ENCODE measurements around the gene KCNN3.

Gene KCNN3

GRCh38 chr1:154813846-154814505 lies 56.1 kb downstream of the KCNN3 start:
- peak in 1 of 2 experiments; percentile 68 for DNase-seq

- peak; percentile 95 to 99 for DNase-seq
Observed at GRCh38 chr1:154813300-154813816, 56.7 kb downstream of the KCNN3 start.

- no peak for DNase-seq
Observed at GRCh38 chr1:154812877-154813276, 57.2 kb downstream of the KCNN3 start.

- DNase-seq: no peak
Observed at GRCh38 chr1:154810571-154810970, 59.5 kb downstream of the KCNN3 start.

DNA sequence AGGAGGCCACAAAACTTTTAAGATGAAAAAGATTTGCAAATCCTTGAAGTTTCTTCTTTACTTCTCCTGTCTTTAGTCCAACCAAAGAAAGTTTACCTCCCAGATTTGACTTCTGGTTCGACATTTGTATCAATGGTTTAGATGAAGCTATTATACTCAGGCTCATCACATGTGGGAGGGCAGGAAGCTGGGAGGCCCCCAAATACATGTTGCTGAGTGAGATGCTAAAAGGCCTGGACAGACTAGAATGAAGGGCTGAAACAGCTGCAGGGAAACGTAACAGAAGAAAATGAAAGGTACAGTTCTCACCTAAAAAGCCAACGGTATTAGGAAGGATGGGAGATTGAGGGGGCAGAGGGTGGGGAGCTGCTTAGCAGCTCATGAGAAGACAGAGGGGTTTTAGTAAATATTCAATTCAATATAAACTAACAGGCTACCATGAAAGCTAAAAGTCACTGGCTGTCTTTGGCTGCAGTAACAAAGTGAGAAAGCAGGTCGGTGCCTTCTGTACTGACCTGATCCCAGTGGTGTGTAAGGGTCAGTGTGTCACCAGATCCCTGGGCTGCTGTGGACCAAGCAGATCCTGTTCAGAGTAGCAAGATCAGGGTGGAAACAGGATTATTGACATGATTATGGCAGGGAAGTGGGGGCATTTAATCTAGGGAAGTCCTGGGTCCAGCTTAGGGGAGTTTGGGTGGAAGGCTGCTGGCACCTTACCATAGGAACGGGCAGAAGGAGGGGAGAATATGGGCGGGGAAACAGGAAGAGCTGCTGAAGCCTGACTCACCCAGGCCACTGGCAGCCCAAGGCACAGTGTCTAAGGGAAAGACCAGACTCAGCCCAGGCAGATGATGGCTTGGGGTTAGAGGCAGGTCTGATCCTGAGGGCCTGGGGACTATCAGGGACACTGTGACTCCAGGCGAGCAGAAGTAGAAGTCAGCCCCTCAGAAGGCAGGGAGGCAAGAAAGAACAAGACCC lies 60.4 kb downstream of the KCNN3 start:
- DNase-seq: peak in 1 of 2 experiments; percentile 36

DNA sequence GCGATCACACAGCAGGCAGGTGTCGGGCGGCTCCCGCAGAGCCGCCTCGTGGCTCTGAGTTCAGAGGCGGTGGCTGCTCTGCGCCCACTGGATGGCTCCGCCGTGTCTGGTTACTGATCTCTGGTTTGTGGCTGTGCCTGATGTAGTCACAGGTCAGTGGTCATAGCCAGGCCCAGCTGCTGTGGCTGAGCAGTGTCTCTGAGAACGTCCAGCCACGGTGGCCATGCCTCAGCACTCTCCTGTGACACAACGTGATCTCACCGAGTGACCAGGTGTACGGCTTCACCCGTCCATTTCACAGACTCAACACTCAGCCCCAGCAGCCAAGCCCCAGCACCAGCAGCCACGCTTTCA lies 61.2 kb downstream of the KCNN3 start:
- peak; percentile 66 to 85 for DNase-seq

DNA sequence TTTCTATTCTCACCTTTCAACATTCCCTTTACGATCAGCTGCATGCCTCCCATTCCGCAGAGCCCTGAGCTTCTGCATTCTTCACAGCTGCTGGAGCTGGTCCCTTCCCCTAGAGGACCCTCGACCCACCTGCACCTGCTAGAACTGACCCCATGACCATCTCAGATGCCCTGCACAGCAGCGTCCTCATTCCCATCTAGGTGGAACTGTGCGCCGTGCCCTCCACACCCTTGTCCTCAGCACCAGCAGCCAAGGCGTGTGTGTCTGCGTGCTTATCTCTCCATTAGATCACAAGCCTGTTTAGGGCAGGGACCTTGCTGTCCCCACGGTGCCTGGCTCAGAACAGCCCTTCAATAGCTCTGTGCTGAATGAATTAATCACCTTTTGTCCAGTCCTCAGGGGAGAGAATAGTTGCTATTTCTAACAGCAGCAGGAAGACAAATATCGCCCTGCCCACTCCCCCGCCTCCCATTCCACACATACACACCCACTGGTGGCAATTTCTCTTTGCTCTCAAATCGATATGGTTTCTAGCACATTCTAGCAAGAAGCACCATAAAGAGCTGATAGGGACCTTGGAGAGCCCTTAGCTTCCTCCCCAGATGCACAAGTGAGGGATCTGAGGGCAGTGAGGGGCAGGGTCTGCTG lies 61.7 kb downstream of the KCNN3 start:
- DNase-seq: peak in 1 of 2 experiments; percentile 60

GRCh38 chr1:154807048-154807591 lies 63.0 kb downstream of the KCNN3 start:
- DNase-seq: no peak

DNA sequence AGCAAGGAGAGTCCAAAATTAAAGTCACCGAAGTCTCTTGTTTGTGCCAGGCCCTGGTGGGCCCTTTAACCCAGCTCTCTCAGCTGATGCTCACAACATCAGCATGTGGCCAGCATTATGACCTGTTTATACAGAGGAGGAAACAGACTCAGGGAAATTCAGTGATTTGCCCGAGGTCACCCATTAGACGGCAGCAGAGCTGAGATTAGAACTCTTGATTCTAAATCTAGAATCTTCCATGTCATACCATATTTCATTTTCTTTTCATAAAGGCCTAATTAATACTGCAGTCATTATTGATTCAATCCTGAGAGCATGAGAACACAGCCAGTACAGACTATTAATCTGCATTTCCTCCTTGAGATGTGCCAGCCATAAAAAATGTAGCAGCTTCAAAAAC lies 63.7 kb downstream of the KCNN3 start:
- DNase-seq: no peak

GRCh38 chr1:154802982-154803920 lies 66.8 kb downstream of the KCNN3 start:
- DNase-seq: no peak

GRCh38 chr1:154802336-154802969 lies 67.6 kb downstream of the KCNN3 start:
- DNase-seq: no peak

DNA sequence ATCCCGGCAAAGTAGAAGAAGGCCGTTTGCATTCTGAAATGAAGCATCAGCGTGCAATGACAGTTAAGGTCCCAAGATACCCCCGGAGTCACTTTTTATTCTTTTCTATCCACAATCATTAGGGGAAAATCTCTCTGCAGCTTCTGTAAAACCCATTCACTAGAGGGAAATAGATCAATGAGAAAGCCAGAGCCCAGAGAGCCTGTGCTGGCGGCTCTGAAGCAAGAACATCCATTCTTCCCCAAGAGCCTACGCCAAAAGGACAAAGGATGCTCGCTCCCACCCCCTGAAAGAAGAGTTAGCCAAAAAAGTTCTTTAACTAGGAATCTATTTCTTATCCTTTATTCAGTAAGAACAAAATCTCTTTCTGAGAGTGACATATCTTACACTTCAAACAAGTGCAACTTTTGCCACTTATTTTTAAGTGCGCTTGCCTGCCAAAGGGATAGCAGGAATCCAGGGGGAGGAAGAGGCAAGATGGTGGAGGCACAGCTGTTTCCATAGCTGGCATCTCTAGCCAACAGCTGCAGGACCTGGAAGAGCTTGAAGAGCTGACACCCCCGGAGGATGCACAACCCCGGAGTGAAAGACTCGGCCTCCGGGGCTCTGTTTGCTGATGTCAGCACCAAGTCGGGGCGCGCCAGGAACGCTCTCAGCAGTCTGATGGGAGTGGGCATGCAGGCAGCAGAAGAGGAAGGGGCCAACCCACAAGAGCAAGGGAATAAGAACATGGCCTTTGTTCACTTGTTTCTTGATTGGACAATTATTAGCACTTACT lies 68.7 kb downstream of the KCNN3 start:
- DNase-seq: no peak

GRCh38 chr1:154799188-154799587 lies 70.9 kb downstream of the KCNN3 start:
- DNase-seq: no peak

GRCh38 chr1:154798645-154799044 lies 71.4 kb downstream of the KCNN3 start:
- no peak for DNase-seq

GRCh38 chr1:154797175-154797574 lies 72.9 kb downstream of the KCNN3 start:
- DNase-seq: no peak

DNA sequence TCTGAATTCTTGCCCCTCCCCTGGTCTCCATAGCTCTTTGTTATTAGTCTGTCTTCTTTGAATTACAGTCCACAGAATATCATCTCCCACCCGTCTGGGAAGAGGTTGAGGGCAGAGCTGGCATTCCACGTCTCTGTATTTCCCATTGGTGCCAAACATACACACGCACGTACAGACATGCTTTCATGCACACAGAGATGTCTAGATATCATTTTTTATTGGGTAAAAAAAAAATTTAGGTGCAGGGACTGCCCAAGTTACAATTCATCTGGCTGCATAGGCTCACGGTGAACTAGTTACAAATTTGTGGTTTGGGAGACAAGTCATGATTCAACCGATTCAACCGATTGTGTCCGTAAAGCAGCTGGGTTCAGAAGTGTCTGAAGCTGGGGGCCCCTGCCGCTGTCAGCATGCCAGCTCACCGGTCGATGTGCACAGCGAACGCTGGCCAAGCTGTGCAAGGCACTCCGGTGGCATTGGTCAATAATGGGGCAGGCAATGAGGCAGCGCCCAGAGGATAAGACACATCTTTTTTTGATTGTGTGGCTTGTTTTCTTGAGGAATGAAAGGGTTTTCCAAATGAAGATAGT lies 73.7 kb downstream of the KCNN3 start:
- no peak for DNase-seq

- DNase-seq: peak in 1 of 2 experiments; percentile 29
Observed at GRCh38 chr1:154794608-154795007, 75.5 kb downstream of the KCNN3 start.

DNA sequence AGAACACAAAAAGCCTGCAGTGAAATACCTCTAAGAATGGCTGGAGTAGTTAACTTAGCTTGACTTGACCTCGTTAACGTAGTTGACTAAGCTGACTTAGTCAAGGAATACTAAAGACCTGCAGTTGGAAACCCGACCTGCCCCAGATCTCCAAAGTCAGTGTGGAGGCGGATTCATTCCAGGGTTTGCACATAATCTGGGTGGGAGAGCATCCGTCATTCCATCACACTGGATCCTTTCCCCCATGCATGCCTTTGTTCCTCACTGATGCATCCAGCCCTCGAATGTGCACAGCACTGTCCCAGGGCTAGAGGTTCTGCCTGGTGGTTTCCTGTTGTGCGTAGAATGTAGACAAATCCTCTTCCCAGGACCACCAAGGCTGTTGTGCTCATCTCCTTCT lies 76.4 kb downstream of the KCNN3 start:
- DNase-seq: no peak

DNA sequence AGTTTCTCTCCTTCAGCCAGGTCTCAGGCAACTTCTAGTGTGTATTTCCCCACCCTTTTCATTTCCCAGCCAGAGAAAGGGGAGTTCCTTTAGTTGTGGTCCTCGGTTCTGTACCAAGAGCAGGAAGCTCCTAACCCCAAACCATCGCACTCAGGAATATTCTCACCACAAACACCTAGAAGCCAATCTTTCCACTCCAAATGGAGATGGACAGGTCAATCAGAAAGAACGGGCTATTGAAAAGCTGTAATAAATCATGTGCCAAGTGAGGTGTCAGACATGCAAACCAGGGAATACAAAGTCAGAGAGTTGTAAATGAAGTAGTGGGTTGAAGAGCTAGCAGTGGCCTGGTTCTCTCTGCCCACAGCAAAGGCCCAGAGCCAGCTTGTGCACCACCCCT lies 77.2 kb downstream of the KCNN3 start:
- DNase-seq: no peak

Measured in NCI-H526 (cell line).